ENCODE results near the gene BORCS5. TPM values are rescaled to one million over a fixed set of nuclear protein-coding genes. Genes with fewer than 3 reads are reported as not detected.

Gene BORCS5
- total RNA-seq, 4 donors from 2014 or later = 14.2 to 45.0 (median 25.6) TPM

GRCh38 chr12:12461923-12462315 is 105.0 kb downstream of the BORCS5 start:
- TF ChIP-seq EP300 (IDR thresholded peaks at IDR 0.05) (no peak), POLR2A (IDR thresholded peaks at IDR 0.05) (no peak), CTCF (IDR thresholded peaks at IDR 0.05) (no peak)
- Histone ChIP-seq H3K27me3 (no peaks in the 10 kb centered on the region), H3K4me1 (peaks cover 0 to 13% (median 0%) of the 10 kb centered on the region in 4 donors), H3K36me3 (peaks cover 0 to 7% (median 0%) of the 10 kb centered on the region in 3 donors), H3K4me3 (no peak overlapping the region), H3K9me3 (no peaks in the 10 kb centered on the region), H3K27ac (no peak overlapping the region)
- DNase-seq (ENCODE audit: low spot score in 2 of 2) = no peak
- 81 to 89% methylated on average over 5 of the region's 5 CpGs for WGBS, 2 donors

- DNase-seq (ENCODE audit: low spot score in 2 of 2) = no peak
- no peak overlapping the region for H3K4me3 ChIP-seq
- no peak for TF ChIP-seq EP300 (IDR thresholded peaks at IDR 0.05)
- no peak for TF ChIP-seq CTCF (IDR thresholded peaks at IDR 0.05)
- no peak for TF ChIP-seq POLR2A (IDR thresholded peaks at IDR 0.05)
- 93 to 98% methylated on average over 20 of the region's 20 CpGs for WGBS, 2 donors
- peak overlapping the region in 1 of 4 donors; percentile 27 for H3K27ac ChIP-seq
- no peaks in the 10 kb centered on the region for H3K27me3 ChIP-seq
- no peaks in the 10 kb centered on the region for H3K9me3 ChIP-seq
- peaks cover 0 to 23% (median 0%) of the 10 kb centered on the region in 3 donors for H3K36me3 ChIP-seq
- peaks cover 0 to 18% (median 2%) of the 10 kb centered on the region in 4 donors for H3K4me1 ChIP-seq
Measured at GRCh38 chr12:12465522-12465921, 108.6 kb downstream of the BORCS5 start.

- no peak for DNase-seq (ENCODE audit: low spot score in 2 of 2)
- Histone ChIP-seq H3K27me3 (no peaks in the 10 kb centered on the region), H3K4me1 (peaks cover 0 to 18% (median 2%) of the 10 kb centered on the region in 4 donors), H3K9me3 (no peaks in the 10 kb centered on the region), H3K4me3 (no peak overlapping the region), H3K36me3 (peaks cover 0 to 23% (median 0%) of the 10 kb centered on the region in 3 donors), H3K27ac (peak overlapping the region in 2 of 4 donors; percentile 64 to 77)
- no peak for TF ChIP-seq POLR2A (IDR thresholded peaks at IDR 0.05)
- TF ChIP-seq EP300 (IDR thresholded peaks at IDR 0.05) = no peak
- no peak for TF ChIP-seq CTCF (IDR thresholded peaks at IDR 0.05)
- WGBS, 2 donors = 80 to 92% methylated on average over 7 of the region's 7 CpGs
Measured at GRCh38 chr12:12466157-12466556, 109.3 kb downstream of the BORCS5 start.

- H3K27ac ChIP-seq = peak overlapping the region; percentile 35 to 77 (median 67)
- H3K27me3 ChIP-seq = no peaks in the 10 kb centered on the region
- H3K9me3 ChIP-seq = no peaks in the 10 kb centered on the region
- H3K36me3 ChIP-seq = peaks cover 0 to 28% (median 0%) of the 10 kb centered on the region in 3 donors
- TF ChIP-seq CTCF (IDR thresholded peaks at IDR 0.05) (no peak), POLR2A (IDR thresholded peaks at IDR 0.05) (no peak), EP300 (IDR thresholded peaks at IDR 0.05) (no peak)
- WGBS, 2 donors = 59 to 69% methylated on average over 6 of the region's 6 CpGs
- peaks cover 0 to 18% (median 2%) of the 10 kb centered on the region in 4 donors for H3K4me1 ChIP-seq
- no peak overlapping the region for H3K4me3 ChIP-seq
- no peak for DNase-seq (ENCODE audit: low spot score in 2 of 2)
Measured at GRCh38 chr12:12467264-12467663, 110.4 kb downstream of the BORCS5 start.

GRCh38 chr12:12467688-12468261 is 110.9 kb downstream of the BORCS5 start:
- TF ChIP-seq EP300 (IDR thresholded peaks at IDR 0.05) (peak in 1 of 2 donors; percentile 61), POLR2A (IDR thresholded peaks at IDR 0.05) (no peak), CTCF (IDR thresholded peaks at IDR 0.05) (no peak)
- Histone ChIP-seq H3K27me3 (no peaks in the 10 kb centered on the region), H3K27ac (peak overlapping the region; percentile 35 to 77 (median 67)), H3K4me3 (no peak overlapping the region), H3K4me1 (peaks cover 0 to 18% (median 2%) of the 10 kb centered on the region in 4 donors), H3K36me3 (peaks cover 0 to 33% (median 0%) of the 10 kb centered on the region in 3 donors), H3K9me3 (no peaks in the 10 kb centered on the region)
- no peak for DNase-seq (ENCODE audit: low spot score in 2 of 2)
- 60 to 73% methylated on average over 11 to 14 of the region's 14 CpGs for WGBS, 2 donors
